Neutrophil (primary cell): ENCODE data around the gene PRXL2B.
A peak's percentile ranks its signal among the peaks of the same experiment; 100 is the strongest.

Experiments
- H3K27ac ChIP-seq: fragments of 200-600 bp; sonication (generic); 2 replicates; pipeline ENCODE4 v1.5.1; 2016; ENCODE audit warnings: mild to moderate bottlenecking, moderate library complexity
- H3K27me3 ChIP-seq: fragments of 200-600 bp; sonication (generic); 2 replicates; pipeline ENCODE4 v1.6.0; 2016; ENCODE audit warnings: mild to moderate bottlenecking
- H3K36me3 ChIP-seq: fragments of 200-600 bp; sonication (generic); 2 replicates; pipeline ENCODE4 v1.5.1; 2017
- H3K4me1 ChIP-seq, 2 experiments: fragments of 200-600 bp in 1 of 2; sonication (generic) in 1 of 2; 1 replicate in 1 of 2; 2 replicates in 1 of 2; pipeline versions ENCODE4 v1.5.1 to v1.6.1; 2013 to 2016; ENCODE audit warnings: low read depth in 1 of 2, low read length in 1 of 2, mild to moderate bottlenecking in 1 of 2, moderate library complexity in 1 of 2; ENCODE audit not compliant: control insufficient read depth in 1 of 2, insufficient read depth in 1 of 2
- H3K4me3 ChIP-seq, 2 experiments: fragments of 200-600 bp in 1 of 2; sonication (generic) in 1 of 2; 1 replicate in 1 of 2; 2 replicates in 1 of 2; pipeline ENCODE4 v1.5.1; 2013 to 2016; ENCODE audit warnings: low read depth in 1 of 2, low read length in 1 of 2, mild to moderate bottlenecking in 1 of 2, moderate library complexity in 1 of 2
- H3K9me3 ChIP-seq: fragments of 200-600 bp; sonication (generic); 2 replicates; pipeline ENCODE4 v1.5.1; 2016
- CTCF ChIP-seq: fragments of 200-600 bp; sonication (generic); IDR thresholded peaks from 2 replicates; pipeline ENCODE4 v1.5.1; 2016; ENCODE audit warnings: antibody characterized with exemption

Gene PRXL2B

GRCh38 chr1:2586154-2587070, at the start of gene PRXL2B:
PRXL2B (plus strand) TSS chr1:2586777; CDS start chr1:2586886, 109 bp downstream.
- no peak for TF ChIP-seq CTCF
- Histone ChIP-seq H3K4me3 (peak within 1 kb of the TSS; percentile 86 to 88), H3K9me3 (no peaks in the 10 kb centered on the region), H3K4me1 (peaks cover 39 to 40% of the 10 kb centered on the region in 2 experiments), H3K27ac (peak within 1 kb of the TSS; percentile 100), H3K27me3 (peaks cover 40% of the 10 kb centered on the region), H3K36me3 (no peaks in the 10 kb centered on the region)

DNA sequence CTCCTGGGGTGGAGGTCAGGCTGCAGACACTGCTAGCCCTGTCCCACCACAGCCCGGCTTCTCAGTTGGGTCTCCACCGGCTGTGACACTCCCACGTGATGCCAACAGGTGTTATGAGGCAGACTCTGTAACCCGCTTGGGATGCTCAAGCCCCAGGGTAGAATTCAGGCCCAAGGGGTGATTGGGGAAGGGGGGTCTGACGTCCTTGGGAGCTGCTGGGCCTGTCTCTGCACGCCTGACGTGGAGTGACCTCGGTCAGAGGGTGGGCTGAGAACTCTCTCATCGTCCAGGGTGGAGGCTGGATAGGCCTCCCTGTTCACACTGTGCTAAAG, 48.8 kb upstream of the PRXL2B start:
- H3K27ac ChIP-seq, result no peak overlapping the region
- H3K27me3 ChIP-seq, result peaks cover 99% of the 10 kb centered on the region
- no peaks in the 10 kb centered on the region for H3K4me1 ChIP-seq
- H3K9me3 ChIP-seq, result no peaks in the 10 kb centered on the region
- no peak overlapping the region for H3K4me3 ChIP-seq
- H3K36me3 ChIP-seq, result no peaks in the 10 kb centered on the region
- TF ChIP-seq CTCF, result no peak

- H3K9me3 ChIP-seq, result no peaks in the 10 kb centered on the region
These were observed 48.2 kb upstream of the PRXL2B start for GRCh38 chr1:2538376-2538775.

GRCh38 chr1:2538872-2539271, 47.7 kb upstream of the PRXL2B start:
- Histone ChIP-seq H3K27me3 (peaks cover 99% of the 10 kb centered on the region), H3K4me1 (no peaks in the 10 kb centered on the region), H3K36me3 (no peaks in the 10 kb centered on the region), H3K9me3 (no peaks in the 10 kb centered on the region), H3K27ac (no peak overlapping the region), H3K4me3 (no peak overlapping the region)
- TF ChIP-seq CTCF, result no peak

More at GRCh38 chr1:2538376-2538775, 48.2 kb upstream of the PRXL2B start:
- TF ChIP-seq CTCF, result no peak
- Histone ChIP-seq H3K4me1 (no peaks in the 10 kb centered on the region), H3K27me3 (peaks cover 99% of the 10 kb centered on the region), H3K4me3 (no peak overlapping the region), H3K36me3 (no peaks in the 10 kb centered on the region), H3K27ac (no peak overlapping the region)

DNA sequence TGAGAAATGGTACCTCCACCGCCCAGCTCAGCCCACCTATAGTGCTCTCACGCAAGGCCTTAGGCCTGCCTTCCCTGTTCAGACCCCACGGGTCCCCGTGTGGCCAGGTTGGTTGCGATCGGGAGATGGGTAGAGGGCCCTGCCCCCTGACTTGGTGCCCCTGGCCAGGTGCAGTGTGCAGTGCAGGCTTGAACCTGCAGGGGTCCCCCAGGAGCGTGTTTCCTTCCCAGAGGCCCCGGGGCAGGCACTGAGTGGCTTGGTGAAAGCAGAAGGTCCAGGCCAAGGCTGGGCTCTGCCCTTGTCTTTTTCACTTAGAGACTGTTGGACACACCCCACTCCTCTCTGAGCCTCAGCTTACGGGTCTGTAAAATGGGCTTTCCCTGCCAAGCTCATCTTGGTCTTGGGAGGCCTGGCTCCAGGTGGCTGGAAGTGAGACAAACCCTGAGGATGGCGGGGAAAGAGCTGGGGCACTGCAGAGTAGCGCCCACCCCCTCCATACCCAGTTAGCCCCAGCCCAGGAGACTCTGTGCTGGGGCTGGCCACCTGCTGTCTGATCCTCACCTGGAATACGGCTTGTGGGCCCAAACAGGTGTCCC, 47.2 kb upstream of the PRXL2B start:
- peaks cover 99% of the 10 kb centered on the region for H3K27me3 ChIP-seq
- H3K36me3 ChIP-seq, result no peaks in the 10 kb centered on the region
- H3K4me1 ChIP-seq, result no peaks in the 10 kb centered on the region
- peak; percentile 21 for TF ChIP-seq CTCF
- no peak overlapping the region for H3K4me3 ChIP-seq
- no peak overlapping the region for H3K27ac ChIP-seq
- no peaks in the 10 kb centered on the region for H3K9me3 ChIP-seq
